ENCODE measurements around the gene WNT9A.
A peak's percentile ranks its signal among the peaks of the same experiment; 100 is the strongest.

The WNT9A gene

GRCh38 chr1:227940791-227941241, 6.9 kb downstream of the WNT9A start:
- Histone ChIP-seq H3K4me3 (ENCODE audit: low read depth, low read length) (no peak overlapping the region), H3K9me3 (ENCODE audit: control insufficient read depth, insufficient read depth, low read depth, low read length) (no peaks in the 10 kb centered on the region), H3K27ac (ENCODE audit: extremely low read depth, low read depth, low read length) (no peak overlapping the region), H3K4me1 (ENCODE audit: control insufficient read depth, insufficient read depth, low read length) (no peaks in the 10 kb centered on the region; the same call in 1 of the 2 replicates), H3K36me3 (ENCODE audit: control insufficient read depth in 2 of 2, insufficient read depth in 1 of 2, low read length in 2 of 2) (no peaks in the 10 kb centered on the region)
- ChIA-PET POLR2A (no interaction called here), CTCF (interaction anchor here (0.8 kb wide), 1 partner anchor 13 kb away, joined by 4 read pairs; no protein-coding TSS in a partner anchor)
- TF ChIP-seq ZNF132 (tag by site-specific recombination; IDR thresholded peaks at IDR 0.05; ENCODE audit: borderline replicate concordance) (no peak), ZNF792 (tag by site-specific recombination; IDR thresholded peaks at IDR 0.05) (no peak), KLF9 (tag by site-specific recombination; IDR thresholded peaks at IDR 0.05; ENCODE audit: low read depth) (no peak), ATF2 (tag by site-specific recombination; IDR thresholded peaks at IDR 0.05; ENCODE audit: low read depth) (no peak), ZNF571 (tag by site-specific recombination; IDR thresholded peaks at IDR 0.05) (no peak), TCF7L2 (IDR thresholded peaks at IDR 0.05; ENCODE audit: borderline replicate concordance, low read depth, low read length) (no peak), HOXD13 (CRISPR knock-in tag; IDR thresholded peaks at IDR 0.05; ENCODE audit: borderline replicate concordance) (no peak), ZNF354C (tag by site-specific recombination; IDR thresholded peaks at IDR 0.05; ENCODE audit: borderline replicate concordance, low read depth) (no peak), ZNF202 (tag by site-specific recombination; IDR thresholded peaks at IDR 0.05; ENCODE audit: borderline replicate concordance) (no peak)

- no peak overlapping the region for H3K4me3 ChIP-seq (ENCODE audit: low read depth, low read length)
- CTCF ChIA-PET: interaction anchor here (0.7 kb wide), 1 partner anchor 491 kb away, joined by 3 read pairs; no protein-coding TSS in a partner anchor
- no peaks in the 10 kb centered on the region for H3K4me1 ChIP-seq (ENCODE audit: control insufficient read depth, insufficient read depth, low read length)
- TF ChIP-seq REST (tag by site-specific recombination; IDR thresholded peaks at IDR 0.05) (no peak), GLIS2 (tag by site-specific recombination; IDR thresholded peaks at IDR 0.05) (0 out of 2 replicates have a peak, but pooled peaks have one; percentile 20)
- POLR2A ChIA-PET: no interaction called here
- no peaks in the 10 kb centered on the region for H3K9me3 ChIP-seq (ENCODE audit: control insufficient read depth, insufficient read depth, low read depth, low read length)
- no peak overlapping the region for H3K27ac ChIP-seq (ENCODE audit: extremely low read depth, low read depth, low read length)
- H3K36me3 ChIP-seq (ENCODE audit: control insufficient read depth in 2 of 2, insufficient read depth in 1 of 2, low read length in 2 of 2): no peaks in the 10 kb centered on the region
Measured at GRCh38 chr1:227939791-227940771, 7.7 kb downstream of the WNT9A start.

- no peaks in the 10 kb centered on the region for H3K9me3 ChIP-seq (ENCODE audit: control insufficient read depth, insufficient read depth, low read depth, low read length)
- H3K4me1 ChIP-seq (ENCODE audit: control insufficient read depth, insufficient read depth, low read length): no peaks in the 10 kb centered on the region
- ChIA-PET CTCF (interaction anchor here (0.7 kb wide), 1 partner anchor 490 kb away, joined by 3 read pairs; no protein-coding TSS in a partner anchor), POLR2A (no interaction called here)
- no peaks in the 10 kb centered on the region for H3K36me3 ChIP-seq (ENCODE audit: control insufficient read depth in 2 of 2, insufficient read depth in 1 of 2, low read length in 2 of 2)
- no peak overlapping the region for H3K27ac ChIP-seq (ENCODE audit: extremely low read depth, low read depth, low read length)
- no peak overlapping the region for H3K4me3 ChIP-seq (ENCODE audit: low read depth, low read length)
- TF ChIP-seq ZNF558 (tag by site-specific recombination; IDR thresholded peaks at IDR 0.05) (no peak), PRDM6 (tag by site-specific recombination; IDR thresholded peaks at IDR 0.05) (no peak), ZNF624 (tag by site-specific recombination; IDR thresholded peaks at IDR 0.05) (no peak), HOXD13 (CRISPR knock-in tag; IDR thresholded peaks at IDR 0.05; ENCODE audit: borderline replicate concordance) (no peak), ZBTB1 (tag by site-specific recombination; IDR thresholded peaks at IDR 0.05) (no peak), ZSCAN23 (tag by site-specific recombination; IDR thresholded peaks at IDR 0.05) (no peak), ZNF324 (tag by site-specific recombination; IDR thresholded peaks at IDR 0.05) (no peak), ZNF157 (tag by site-specific recombination; IDR thresholded peaks at IDR 0.05) (no peak), ZBTB8A (tag by site-specific recombination; IDR thresholded peaks at IDR 0.05) (no peak), ZBTB20 (tag by site-specific recombination; IDR thresholded peaks at IDR 0.05) (no peak)
Measured at GRCh38 chr1:227938911-227939790, 8.6 kb downstream of the WNT9A start.

Data from HEK293 (cell line).